IMR-90 (cell line): ENCODE data around the gene GRK5. TPM values are rescaled to one million over a fixed set of nuclear protein-coding genes. Genes with fewer than 3 reads are reported as not detected.

Experiments used
- ATAC-seq: fragments of 200-7000 bp; cut with Tn5 transposase; 2 replicates; pipeline ENCODE4 v1.9.1; 2020; ENCODE audit warnings: low read depth, mild to moderate bottlenecking, moderate library complexity
- BruUV-seq: library from RNA; stranded (reverse); fragments of 400-500 nt; replicated peaks from 2 replicates; lab custom pipeline; 2021; lab: Mats Ljungman, UMichigan
- CTCF ChIA-PET: fragments of 300-600 bp; formaldehyde crosslinking; extraction: SDS; loops from one replicate; lab custom pipeline; 2021; ENCODE audit warnings: antibody characterized with exemption; lab: Yijun Ruan, JAX
- POLR2A ChIA-PET: fragments of 300-600 bp; sonication (Branson Sonifier 250); formaldehyde crosslinking; loops from one replicate; lab custom pipeline; 2022; ENCODE audit warnings: antibody characterized with exemption; ENCODE audit not compliant: unreplicated experiment; lab: Charles Lee
- DNase-seq: peaks from one replicate; pipeline ENCODE4 v3.0.0; 2013
- H2AFZ ChIP-seq: replicated peaks from 2 replicates; pipeline ENCODE3; 2013; ENCODE audit warnings: low read length, mild to moderate bottlenecking; ENCODE audit not compliant: poor library complexity
- H2AK5ac ChIP-seq: 2 replicates; pipeline ENCODE4 v1.6.1; 2013; ENCODE audit warnings: low read depth, low read length, inconsistent platforms
- H2AK9ac ChIP-seq: replicated peaks from 2 replicates; pipeline ENCODE3; 2013; ENCODE audit warnings: mild to moderate bottlenecking, low read depth, low read length, moderate library complexity; ENCODE audit not compliant: poor library complexity
- H2BK120ac ChIP-seq: 2 replicates; pipeline ENCODE4 v1.6.1; 2013; ENCODE audit warnings: low read depth, low read length, inconsistent platforms
- H2BK15ac ChIP-seq: 3 replicates; pipeline ENCODE4 v1.6.1; 2013; ENCODE audit warnings: low read depth, low read length, inconsistent platforms
- H2BK20ac ChIP-seq: 2 replicates; pipeline ENCODE4 v1.6.1; 2013; ENCODE audit warnings: low read depth, mild to moderate bottlenecking, inconsistent platforms, low read length, moderate library complexity
- H2BK5ac ChIP-seq: 2 replicates; pipeline ENCODE4 v1.6.1; 2013; ENCODE audit warnings: mild to moderate bottlenecking, low read depth, low read length, inconsistent platforms; ENCODE audit not compliant: poor library complexity, severe bottlenecking
- H3K14ac ChIP-seq: replicated peaks from 2 replicates; pipeline ENCODE4 v1.6.1; 2013; ENCODE audit warnings: low read depth, low read length, inconsistent platforms
- H3K18ac ChIP-seq: 2 replicates; pipeline ENCODE4 v1.6.1; 2013; ENCODE audit warnings: low read depth, low read length, control low read depth
- H3K23ac ChIP-seq: 2 replicates; pipeline ENCODE4 v1.6.1; 2013; ENCODE audit warnings: low read depth, low read length, inconsistent platforms
- H3K27ac ChIP-seq: 2 replicates; pipeline ENCODE4 v1.5.1; 2013; ENCODE audit warnings: mild to moderate bottlenecking, control low read depth, low read length; ENCODE audit not compliant: insufficient read depth
- H3K27me3 ChIP-seq: 2 replicates; pipeline ENCODE4 v1.6.1; 2013; ENCODE audit warnings: low read length; ENCODE audit not compliant: control insufficient read depth, insufficient read depth
- H3K36me3 ChIP-seq: 2 replicates; pipeline ENCODE4 v1.6.1; 2013; ENCODE audit warnings: low read length, mixed read lengths; ENCODE audit not compliant: control insufficient read depth, insufficient read depth
- H3K4ac ChIP-seq: 2 replicates; pipeline ENCODE4 v1.6.1; 2013; ENCODE audit warnings: low read depth, low read length, inconsistent platforms
- H3K4me1 ChIP-seq: 2 replicates; pipeline ENCODE4 v1.6.1; 2013; ENCODE audit warnings: low read length, mixed read lengths; ENCODE audit not compliant: control insufficient read depth, insufficient read depth
- H3K4me2 ChIP-seq: 2 replicates; pipeline ENCODE4 v1.6.1; 2013; ENCODE audit warnings: low read depth, mild to moderate bottlenecking, control low read depth, low read length, moderate library complexity
- H3K4me3 ChIP-seq: 2 replicates; pipeline ENCODE4 v1.5.1; 2013; ENCODE audit warnings: low read depth, mild to moderate bottlenecking, control low read depth, low read length, moderate library complexity; ENCODE audit not compliant: insufficient read depth
- H3K56ac ChIP-seq: 2 replicates; pipeline ENCODE4 v1.6.1; 2013; ENCODE audit warnings: low read length, inconsistent platforms; ENCODE audit not compliant: insufficient read depth; ENCODE audit errors: extremely low read depth
- H3K79me1 ChIP-seq, 2 experiments: 2 replicates each; pipeline ENCODE4 v1.6.1; 2013; ENCODE audit warnings: low read length in 2 of 2, inconsistent platforms in 1 of 2, low read depth in 1 of 2
- H3K9ac ChIP-seq: 2 replicates; pipeline ENCODE4 v1.6.1; 2013; ENCODE audit warnings: low read depth, low read length, control low read depth
- H3K9me1 ChIP-seq: 2 replicates; pipeline ENCODE4 v1.6.1; 2013; ENCODE audit warnings: low read length, inconsistent platforms; ENCODE audit not compliant: insufficient read depth
- H3K9me3 ChIP-seq: 2 replicates; pipeline ENCODE4 v1.6.1; 2013; ENCODE audit warnings: low read length; ENCODE audit not compliant: control insufficient read depth, insufficient read depth
- H4K20me1 ChIP-seq: 2 replicates; pipeline ENCODE4 v1.6.1; 2013; ENCODE audit warnings: low read length, inconsistent platforms; ENCODE audit not compliant: insufficient read depth
- H4K5ac ChIP-seq: 2 replicates; pipeline ENCODE4 v1.6.1; 2013; ENCODE audit warnings: mild to moderate bottlenecking, low read depth, low read length, control low read depth
- H4K8ac ChIP-seq, 2 experiments: 2 replicates each; pipeline ENCODE4 v1.6.1; 2013; ENCODE audit warnings: low read depth in 2 of 2, low read length in 2 of 2, control low read depth in 1 of 2, inconsistent platforms in 1 of 2
- H4K91ac ChIP-seq: 2 replicates; pipeline ENCODE4 v1.6.1; 2013; ENCODE audit warnings: low read depth, low read length, inconsistent platforms; ENCODE audit not compliant: insufficient read depth
- BHLHE40 ChIP-seq: fragments of 150-350 bp; IDR thresholded peaks from 2 replicates; pipeline ENCODE4 v1.6.1; 2016; ENCODE audit warnings: mild to moderate bottlenecking, low read depth, low read length
- MAZ ChIP-seq: IDR thresholded peaks from 2 replicates; pipeline ENCODE4 v1.6.1; 2012; ENCODE audit warnings: low read depth, mild to moderate bottlenecking, low read length, improper control_type of control experiment, moderate library complexity, borderline replicate concordance
- WGBS, 2 experiments: methylation state at CpG; one replicate each; pipeline versions ENCODE4 v1.1.5 to v1.1.7; 2013; ENCODE audit warnings: missing lambda C conversion rate in 2 of 2; ENCODE audit not compliant: insufficient read length in 1 of 2; ENCODE audit errors: extremely low coverage in 2 of 2; 5-methylcytosine and 5-hydroxymethylcytosine counted together
- dilution Hi-C: fragments of 300-500 bp; cut with HindIII; formaldehyde crosslinking; loops from one replicate; pipeline ENCODE4 v1.14.3; 2018; ENCODE audit warnings: low sequenced_read_pairs; ENCODE audit not compliant: unreplicated experiment
- in situ Hi-C: fragments of 300-500 bp; cut with MboI; formaldehyde crosslinking; loops from 3 replicates; pipeline ENCODE4 v1.14.3; 2019; ENCODE audit warnings: low sequenced_read_pairs, inconsistent platforms, mixed read lengths
- intact Hi-C: fragments of 100-400 bp; cut with micrococcal nuclease; formaldehyde crosslinking; loops from 2 replicates; pipeline ENCODE4 v1.10.0; 2022
- polyA plus RNA-seq, 3 experiments: library from polyadenylated mRNA; depleted of rRNA; stranded (reverse); fragments of >200 nt; gene quantifications; 2 replicates each; pipeline ENCODE4 v1.2.3, GENCODE V29; 2012; ENCODE audit warnings: low replicate concordance in 1 of 3
- total RNA-seq: library from RNA; depleted of rRNA; stranded (reverse); fragments of >200 nt; gene quantifications from 2 replicates; pipeline ENCODE4 v1.2.3, GENCODE V29; 2012

Gene GRK5
- total and polyA plus RNA-seq, 2 of the 4 experiments (the other 2 are of a cell fraction): 12.9 to 16.3 TPM

DNA sequence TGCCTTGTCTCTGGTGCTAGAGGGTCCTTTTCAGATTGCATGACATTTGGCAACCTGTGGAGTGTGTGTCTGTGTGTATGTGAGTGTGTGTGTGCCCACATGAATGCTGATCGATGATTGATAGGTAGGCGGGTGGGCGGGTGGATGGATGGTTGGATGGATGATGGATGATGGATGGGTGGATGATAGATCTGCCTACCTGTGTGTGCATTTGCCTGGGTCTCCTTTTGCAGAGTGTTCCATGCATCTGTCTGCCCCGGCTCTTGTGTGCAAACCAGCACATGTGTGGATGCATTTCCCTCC, 235.3 kb downstream of the GRK5 start:
- H3K4me3 ChIP-seq: no peak overlapping the region

More for the DNA sequence above, 235.3 kb downstream of the GRK5 start:
- no peak overlapping the region for H3K4me2 ChIP-seq
- ChIA-PET POLR2A (no interaction called here), CTCF (no interaction called here)
- DNase-seq (no peak), ATAC-seq (no peak)
- peaks cover 10% of the 10 kb centered on the region; the same call in 1 of the 2 replicates for H4K20me1 ChIP-seq
- H3K23ac ChIP-seq: no peak overlapping the region
- H2BK5ac ChIP-seq: no peak overlapping the region
- no peak overlapping the region for H3K4ac ChIP-seq
- in situ Hi-C loops (no loop called here), intact Hi-C loops (no loop called here), dilution Hi-C loops (no loop called here)
- 100% methylated on average over 4 of the region's 4 CpGs; no CpG with 5 or more reads in 1 of the 2 experiments for WGBS, 2 experiments
- H4K8ac ChIP-seq: no peak overlapping the region
- H3K14ac ChIP-seq: no peak overlapping the region
- no peak overlapping the region for H4K91ac ChIP-seq
- H3K27ac ChIP-seq: no peak overlapping the region
- no peak overlapping the region for H3K9ac ChIP-seq
- no peak overlapping the region for H3K18ac ChIP-seq
- H2BK15ac ChIP-seq: no peak overlapping the region
- TF ChIP-seq MAZ: no peak
- TF ChIP-seq BHLHE40: no peak
- no peak overlapping the region for H2AK9ac ChIP-seq
- no peaks in the 10 kb centered on the region for H3K9me3 ChIP-seq
- BruUV-seq: no TSS peak
- no peak overlapping the region for H2BK20ac ChIP-seq
- H2AK5ac ChIP-seq: no peak overlapping the region
- no peak overlapping the region for H4K5ac ChIP-seq
- H2AFZ ChIP-seq: no peak overlapping the region
- H3K56ac ChIP-seq: no peak overlapping the region
- no peaks in the 10 kb centered on the region for H3K27me3 ChIP-seq
- H3K4me1 ChIP-seq: peaks cover 5% of the 10 kb centered on the region; the same call in 1 of the 2 replicates
- H3K9me1 ChIP-seq: 0 out of 2 replicates have a peak, but pooled peaks cover 5% of the 10 kb centered on the region
- H3K36me3 ChIP-seq: peaks cover 84% of the 10 kb centered on the region
- no peak overlapping the region for H2BK120ac ChIP-seq
- H3K79me1 ChIP-seq: peaks cover 0 to 4% of the 10 kb centered on the region in 2 experiments; a peak in 1 of 4 replicates
